ENCODE data around the gene B4GALNT1. TPM values are rescaled to one million over a fixed set of nuclear protein-coding genes. Genes with fewer than 3 reads are reported as not detected.

The B4GALNT1 gene
- total and polyA plus RNA-seq, 10 donors: 0.39 to 2.2 (median 0.88) TPM

- DNase-seq: no peak
- no peaks in the 10 kb centered on the region for H3K9me3 ChIP-seq
- no peak overlapping the region for H3K4me3 ChIP-seq
- TF ChIP-seq POLR2A (IDR thresholded peaks at IDR 0.05) (no peak), POLR2AphosphoS5 (IDR thresholded peaks at IDR 0.05) (no peak), CTCF (IDR thresholded peaks at IDR 0.05 in 8 of 11, conservative IDR thresholded peaks at IDR 0.05 in 3 of 11) (no peak)
- no peak overlapping the region for H3K27ac ChIP-seq
- no peaks in the 10 kb centered on the region for H3K4me1 ChIP-seq
- H3K36me3 ChIP-seq: no peaks in the 10 kb centered on the region
- peaks cover 0 to 5% (median 0%) of the 10 kb centered on the region in 7 donors for H3K27me3 ChIP-seq (replicated peaks in 1 of 7)
- 79 to 90% (median 84%) methylated on average over 9 of the region's 9 CpGs for WGBS, 5 donors
- intact Hi-C loops (cut with DNase I; ENCODE audit: low total_unique reads): no loop called here
Observed at GRCh38 chr12:57576613-57577160, 56.3 kb downstream of the B4GALNT1 start.

Other genes starting within 250 kb of the B4GALNT1 start
- 10 to 100 TPM; 46.1 to 90.8 (median 61.2) TPM for gene R3HDM2, start 202.2 kb downstream of the B4GALNT1 start, total RNA-seq
- gene R3HDM2, start 202.2 kb downstream of the B4GALNT1 start, polyA plus RNA-seq: 10 to 100 TPM; 11.3 to 16.9 (median 13.2) TPM
- gene INHBC, start 198.4 kb downstream of the B4GALNT1 start, total RNA-seq: under 1 TPM in 1 of 7 donors, not detected in 6; 0.19 TPM
- gene INHBC, start 198.4 kb downstream of the B4GALNT1 start, polyA plus RNA-seq: not detected
- not detected for gene INHBE, start 177.9 kb downstream of the B4GALNT1 start, total RNA-seq
- under 1 TPM in 1 of 3 donors, not detected in 2; 0.02 TPM for gene INHBE, start 177.9 kb downstream of the B4GALNT1 start, polyA plus RNA-seq
- gene GLI1, start 173.4 kb downstream of the B4GALNT1 start, total RNA-seq: 1 to 10 TPM in 4 of 7 donors, under 1 TPM in 3; 0.46 to 3.6 (median 1.1) TPM
- gene GLI1, start 173.4 kb downstream of the B4GALNT1 start, polyA plus RNA-seq: 1 to 10 TPM in 1 of 3 donors, under 1 TPM in 2; 0.63 to 1.2 (median 0.77) TPM
- 100 to 1,000 TPM; 148 to 328 (median 226) TPM for gene ARHGAP9, start 153.3 kb downstream of the B4GALNT1 start, total RNA-seq
- 100 to 1,000 TPM; 190 to 400 (median 251) TPM for gene ARHGAP9, start 153.3 kb downstream of the B4GALNT1 start, polyA plus RNA-seq
- 100 to 1,000 TPM in 4 of 7 donors, 10 to 100 TPM in 3; 72.4 to 186 (median 146) TPM for gene MARS1, start 145.1 kb downstream of the B4GALNT1 start, total RNA-seq
- 100 to 1,000 TPM in 1 of 3 donors, 10 to 100 TPM in 2; 67.4 to 104 (median 89.2) TPM for gene MARS1, start 145.1 kb downstream of the B4GALNT1 start, polyA plus RNA-seq
- gene DDIT3, start 112.7 kb downstream of the B4GALNT1 start, total RNA-seq: 10 to 100 TPM; 18.0 to 27.7 (median 21.6) TPM
- gene DDIT3, start 112.7 kb downstream of the B4GALNT1 start, polyA plus RNA-seq: 10 to 100 TPM; 39.8 to 43.9 (median 43.4) TPM
- 100 to 1,000 TPM in 4 of 7 donors, 10 to 100 TPM in 3; 52.9 to 171 (median 110) TPM for gene MBD6, start 110.4 kb downstream of the B4GALNT1 start, total RNA-seq
- gene MBD6, start 110.4 kb downstream of the B4GALNT1 start, polyA plus RNA-seq: 10 to 100 TPM; 14.8 to 65.0 (median 61.2) TPM
- gene DCTN2, start 86.0 kb downstream of the B4GALNT1 start, total RNA-seq: 100 to 1,000 TPM in 4 of 7 donors, 10 to 100 TPM in 3; 68.5 to 152 (median 101) TPM
- 10 to 100 TPM; 53.3 to 67.3 (median 66.8) TPM for gene DCTN2, start 86.0 kb downstream of the B4GALNT1 start, polyA plus RNA-seq
- gene KIF5A, start 83.2 kb downstream of the B4GALNT1 start, total RNA-seq: under 1 TPM in 6 of 7 donors, not detected in 1; 0.09 to 0.76 (median 0.32) TPM
- gene KIF5A, start 83.2 kb downstream of the B4GALNT1 start, polyA plus RNA-seq: under 1 TPM; 0.07 to 0.13 (median 0.08) TPM
- gene PIP4K2C, start 42.0 kb downstream of the B4GALNT1 start, total RNA-seq: 10 to 100 TPM; 15.0 to 20.9 (median 18.8) TPM
- gene PIP4K2C, start 42.0 kb downstream of the B4GALNT1 start, polyA plus RNA-seq: 1 to 10 TPM; 5.7 to 7.5 (median 6.3) TPM
- gene DTX3, start 28.4 kb downstream of the B4GALNT1 start, total RNA-seq: 10 to 100 TPM; 15.3 to 30.7 (median 21.0) TPM
- gene DTX3, start 28.4 kb downstream of the B4GALNT1 start, polyA plus RNA-seq: 10 to 100 TPM; 13.7 to 24.3 (median 22.2) TPM
- gene ARHGEF25, start 21.8 kb downstream of the B4GALNT1 start, total RNA-seq: 10 to 100 TPM in 6 of 7 donors, 1 to 10 TPM in 1; 9.3 to 19.5 (median 14.8) TPM
- gene ARHGEF25, start 21.8 kb downstream of the B4GALNT1 start, polyA plus RNA-seq: 10 to 100 TPM; 13.7 to 26.6 (median 22.5) TPM
- 100 to 1,000 TPM; 227 to 323 (median 256) TPM for gene OS9, start 60.9 kb upstream of the B4GALNT1 start, total RNA-seq
- gene OS9, start 60.9 kb upstream of the B4GALNT1 start, polyA plus RNA-seq: 100 to 1,000 TPM in 2 of 3 donors, 10 to 100 TPM in 1; 94.9 to 161 (median 130) TPM
- 10 to 100 TPM; 13.4 to 21.8 (median 19.5) TPM for gene AGAP2, start 105.5 kb upstream of the B4GALNT1 start, total RNA-seq
- 1 to 10 TPM; 5.5 to 9.9 (median 6.6) TPM for gene AGAP2, start 105.5 kb upstream of the B4GALNT1 start, polyA plus RNA-seq
- gene TSPAN31, start 111.8 kb upstream of the B4GALNT1 start, total RNA-seq: 10 to 100 TPM; 27.1 to 93.1 (median 33.4) TPM
- gene TSPAN31, start 111.8 kb upstream of the B4GALNT1 start, polyA plus RNA-seq: 10 to 100 TPM; 16.9 to 25.9 (median 25.3) TPM
- 10 to 100 TPM; 34.3 to 77.8 (median 51.6) TPM for gene CDK4, start 119.1 kb upstream of the B4GALNT1 start, total RNA-seq
- 10 to 100 TPM; 36.2 to 72.0 (median 56.0) TPM for gene CDK4, start 119.1 kb upstream of the B4GALNT1 start, polyA plus RNA-seq
- gene MARCHF9, start 121.9 kb upstream of the B4GALNT1 start, total RNA-seq: 10 to 100 TPM; 17.2 to 36.8 (median 23.0) TPM
- gene MARCHF9, start 121.9 kb upstream of the B4GALNT1 start, polyA plus RNA-seq: 10 to 100 TPM; 29.0 to 49.0 (median 33.0) TPM
- gene CYP27B1, start 133.9 kb upstream of the B4GALNT1 start, total RNA-seq: 1 to 10 TPM in 2 of 7 donors, under 1 TPM in 5; 0.23 to 1.5 (median 0.47) TPM
- gene CYP27B1, start 133.9 kb upstream of the B4GALNT1 start, polyA plus RNA-seq: under 1 TPM; 0.20 to 0.48 (median 0.30) TPM
- gene METTL1, start 138.9 kb upstream of the B4GALNT1 start, total RNA-seq: 10 to 100 TPM in 3 of 7 donors, 1 to 10 TPM in 4; 4.9 to 22.0 (median 9.9) TPM
- gene METTL1, start 138.9 kb upstream of the B4GALNT1 start, polyA plus RNA-seq: 10 to 100 TPM; 15.8 to 20.7 (median 16.3) TPM
- gene EEF1AKMT3, start 139.4 kb upstream of the B4GALNT1 start, total RNA-seq: 1 to 10 TPM; 3.0 to 9.5 (median 6.0) TPM
- gene EEF1AKMT3, start 139.4 kb upstream of the B4GALNT1 start, polyA plus RNA-seq: 1 to 10 TPM; 1.2 to 1.6 (median 1.4) TPM
- gene TSFM, start 149.6 kb upstream of the B4GALNT1 start, total RNA-seq: 10 to 100 TPM; 13.2 to 29.8 (median 16.3) TPM
- gene TSFM, start 149.6 kb upstream of the B4GALNT1 start, polyA plus RNA-seq: 10 to 100 TPM; 20.7 to 38.2 (median 32.5) TPM
- 10 to 100 TPM in 1 of 7 donors, 1 to 10 TPM in 6; 4.8 to 18.6 (median 7.3) TPM for gene AVIL, start 185.5 kb upstream of the B4GALNT1 start, total RNA-seq
- gene AVIL, start 185.5 kb upstream of the B4GALNT1 start, polyA plus RNA-seq: 1 to 10 TPM; 2.0 to 3.2 (median 2.8) TPM
- gene CTDSP2, start 213.5 kb upstream of the B4GALNT1 start, total RNA-seq: 100 to 1,000 TPM; 140 to 203 (median 181) TPM
- 10 to 100 TPM; 22.2 to 43.5 (median 23.8) TPM for gene CTDSP2, start 213.5 kb upstream of the B4GALNT1 start, polyA plus RNA-seq